ENCODE measurements around the gene SIRT1. TPM values are rescaled to one million over a fixed set of nuclear protein-coding genes. Genes with fewer than 3 reads are reported as not detected.

SIRT1 gene
- total RNA-seq, 1 experiment from 2014 or later = 83.8 TPM

DNA sequence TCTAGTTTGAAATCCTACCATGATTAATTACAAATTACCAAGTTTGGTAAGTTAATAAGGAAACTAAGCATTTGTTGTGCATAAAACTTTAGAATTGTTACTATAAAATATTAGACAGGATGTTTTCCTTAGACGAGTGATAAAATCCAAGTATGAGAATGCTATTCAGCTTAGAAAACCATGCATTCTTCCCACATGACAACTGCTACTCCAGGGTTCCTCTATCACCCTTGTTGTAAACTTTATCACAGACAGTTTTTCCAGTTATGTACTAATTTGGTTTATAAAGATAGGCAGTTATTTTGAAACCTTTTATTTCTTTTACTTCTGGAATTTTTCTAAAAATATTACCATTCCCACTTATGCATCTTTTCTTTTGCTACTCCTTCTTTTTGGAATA, 52.0 kb downstream of the SIRT1 start:
- Histone ChIP-seq H3K79me2 (ENCODE audit: insufficient read depth, low read length) (no peaks in the 10 kb centered on the region), H4K20me1 (ENCODE audit: control insufficient read depth, insufficient read depth, insufficient read length) (no peaks in the 10 kb centered on the region), H3K56ac (ENCODE audit: insufficient read length, low read depth, low read length) (no peak overlapping the region), H2BK120ac (ENCODE audit: low read depth, low read length, poor library complexity, severe bottlenecking) (no peak overlapping the region), H3K9ac (ENCODE audit: extremely low read depth, insufficient read length, low read length) (no peak overlapping the region), H2AFZ (ENCODE audit: low read length) (no peak overlapping the region), H3K4me2 (ENCODE audit: insufficient read depth, insufficient read length, low read length) (no peak overlapping the region), H3K23me2 (ENCODE audit: insufficient read length, low read depth, low read length, poor library complexity, severe bottlenecking) (no peaks in the 10 kb centered on the region), H2AK5ac (ENCODE audit: insufficient read length, low read length) (no peak overlapping the region), H2BK5ac (ENCODE audit: insufficient read length, low read length) (no peak overlapping the region), H2BK20ac (ENCODE audit: low read depth, low read length, poor library complexity, severe bottlenecking) (no peak overlapping the region), H3K9me3 (ENCODE audit: control insufficient read depth, low read depth, low read length) (no peaks in the 10 kb centered on the region), H3K27ac (ENCODE audit: insufficient read length, low read depth, low read length) (no peak overlapping the region), H4K5ac (ENCODE audit: insufficient read length, low read depth, low read length) (no peak overlapping the region), H3K4ac (ENCODE audit: low read depth, low read length) (no peak overlapping the region), H3K23ac (ENCODE audit: insufficient read length, low read depth, low read length) (no peak overlapping the region), H2BK15ac (ENCODE audit: low read depth, low read length) (no peak overlapping the region), H3K4me1 (ENCODE audit: insufficient read depth, low read length) (no peaks in the 10 kb centered on the region), H3T11ph (ENCODE audit: low read length) (no peak overlapping the region), H3K27me3 (ENCODE audit: insufficient read depth, low read length) (no peaks in the 10 kb centered on the region), H2BK12ac (ENCODE audit: insufficient read length, low read depth, low read length) (no peak overlapping the region), H3K79me1 (ENCODE audit: insufficient read depth, low read depth, low read length, poor library complexity, severe bottlenecking) (no peaks in the 10 kb centered on the region), H4K8ac (replicated peaks; ENCODE audit: insufficient read length, low read depth, low read length) (no peak overlapping the region), H3K18ac (ENCODE audit: insufficient read length, low read depth, low read length) (no peak overlapping the region), H4K91ac (ENCODE audit: insufficient read length, low read depth, low read length) (no peak overlapping the region), H3K14ac (ENCODE audit: insufficient read depth, low read length) (no peak overlapping the region)
- no peaks in the 10 kb centered on the region for H3K9me3 Mint-ChIP-seq
- TF ChIP-seq, protein P1, sequence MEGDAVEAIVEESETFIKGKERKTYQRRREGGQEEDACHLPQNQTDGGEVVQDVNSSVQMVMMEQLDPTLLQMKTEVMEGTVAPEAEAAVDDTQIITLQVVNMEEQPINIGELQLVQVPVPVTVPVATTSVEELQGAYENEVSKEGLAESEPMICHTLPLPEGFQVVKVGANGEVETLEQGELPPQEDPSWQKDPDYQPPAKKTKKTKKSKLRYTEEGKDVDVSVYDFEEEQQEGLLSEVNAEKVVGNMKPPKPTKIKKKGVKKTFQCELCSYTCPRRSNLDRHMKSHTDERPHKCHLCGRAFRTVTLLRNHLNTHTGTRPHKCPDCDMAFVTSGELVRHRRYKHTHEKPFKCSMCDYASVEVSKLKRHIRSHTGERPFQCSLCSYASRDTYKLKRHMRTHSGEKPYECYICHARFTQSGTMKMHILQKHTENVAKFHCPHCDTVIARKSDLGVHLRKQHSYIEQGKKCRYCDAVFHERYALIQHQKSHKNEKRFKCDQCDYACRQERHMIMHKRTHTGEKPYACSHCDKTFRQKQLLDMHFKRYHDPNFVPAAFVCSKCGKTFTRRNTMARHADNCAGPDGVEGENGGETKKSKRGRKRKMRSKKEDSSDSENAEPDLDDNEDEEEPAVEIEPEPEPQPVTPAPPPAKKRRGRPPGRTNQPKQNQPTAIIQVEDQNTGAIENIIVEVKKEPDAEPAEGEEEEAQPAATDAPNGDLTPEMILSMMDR (conservative IDR thresholded peaks at IDR 0.05) = no peak
- H3K4me3 Mint-ChIP-seq = no peak overlapping the region
- peaks cover 5 to 17% (median 5%) of the 10 kb centered on the region in 3 experiments; a peak in 5 of 7 replicates for H3K36me3 Mint-ChIP-seq (ENCODE audit: insufficient read depth in 1 of 3, low read depth in 3 of 3)
- H3K27ac Mint-ChIP-seq = no peak overlapping the region
- no peak for DNase-seq
- WGBS (ENCODE audit: extremely low coverage, insufficient read length, low lambda C conversion rate) = no CpG with 5 or more reads among the region's 1 CpG
- no peaks in the 10 kb centered on the region for H3K27me3 Mint-ChIP-seq (ENCODE audit: low read depth)
- peaks cover 15 to 22% of the 10 kb centered on the region in 2 experiments for H3K4me1 Mint-ChIP-seq
